DND-41 (cell line): ENCODE data around the gene FAM180B.

Experiments used
- ATAC-seq: fragments of 200-7000 bp; cut with Tn5 transposase; 3 replicates; pipeline ENCODE4 v1.9.1; 2021; ENCODE audit warnings: low read depth; ENCODE audit not compliant: insufficient read depth
- DNase-seq: peaks from one replicate; pipeline ENCODE4 v3.0.0-alpha.2; 2020
- H2AFZ ChIP-seq: 2 replicates; pipeline ENCODE4 v1.6.0; 2012; ENCODE audit warnings: low read depth, low read length
- H3K27ac ChIP-seq: 2 replicates; pipeline ENCODE4 v1.5.1; 2012; ENCODE audit warnings: low read length, inconsistent platforms
- H3K27me3 ChIP-seq: fragments of 200-600 bp; sonication (generic); 2 replicates; pipeline ENCODE4 v1.6.0; 2012; ENCODE audit warnings: low read length, mild to moderate bottlenecking, inconsistent platforms; ENCODE audit not compliant: insufficient read depth, poor library complexity
- H3K36me3 ChIP-seq: 2 replicates; pipeline ENCODE4 v1.5.1; 2012; ENCODE audit warnings: low read length, inconsistent platforms; ENCODE audit not compliant: insufficient read depth
- H3K4me1 ChIP-seq: 2 replicates; pipeline ENCODE4 v1.5.1; 2012; ENCODE audit warnings: mild to moderate bottlenecking, low read length; ENCODE audit not compliant: insufficient read depth
- H3K4me2 ChIP-seq: 2 replicates; pipeline ENCODE4 v1.6.0; 2012; ENCODE audit warnings: mild to moderate bottlenecking, moderate library complexity, low read length, inconsistent platforms; ENCODE audit not compliant: insufficient read depth
- H3K4me3 ChIP-seq, 2 experiments: fragments of 200-600 bp in 1 of 2; shearing (Covaris generic) in 1 of 2; 2 replicates each; pipeline ENCODE4 v1.5.1; 2012 to 2016; ENCODE audit warnings: inconsistent platforms in 2 of 2, low read length in 2 of 2, mild to moderate bottlenecking in 2 of 2, low read depth in 1 of 2, moderate library complexity in 1 of 2
- H3K79me2 ChIP-seq: 2 replicates; pipeline ENCODE4 v1.6.0; 2012; ENCODE audit warnings: low read length, inconsistent platforms; ENCODE audit not compliant: insufficient read depth
- H3K9ac ChIP-seq: 2 replicates; pipeline ENCODE4 v1.6.0; 2012; ENCODE audit warnings: low read depth, mild to moderate bottlenecking, inconsistent platforms, low read length, moderate library complexity
- H3K9me3 ChIP-seq: 2 replicates; pipeline ENCODE4 v1.5.1; 2012; ENCODE audit warnings: low read length, moderate library complexity, mild to moderate bottlenecking, inconsistent platforms; ENCODE audit not compliant: insufficient read depth, severe bottlenecking
- H4K20me1 ChIP-seq: 2 replicates; pipeline ENCODE4 v1.6.0; 2012; ENCODE audit warnings: low read length; ENCODE audit not compliant: insufficient read depth
- EZH2 ChIP-seq: IDR thresholded peaks from 3 replicates; pipeline ENCODE4 v1.6.1; 2012; ENCODE audit warnings: borderline replicate concordance, low read depth, mild to moderate bottlenecking, moderate library complexity, low read length, inconsistent platforms; ENCODE audit not compliant: severe bottlenecking
- TF ChIP-seq, protein P1 (sequence below): IDR thresholded peaks from 2 replicates; pipeline ENCODE4 v1.5.1; 2012; ENCODE audit warnings: borderline replicate concordance, low read length, moderate library complexity, mild to moderate bottlenecking; ENCODE audit not compliant: poor library complexity, severe bottlenecking; ENCODE audit errors: extremely low read depth

Gene FAM180B

DNA sequence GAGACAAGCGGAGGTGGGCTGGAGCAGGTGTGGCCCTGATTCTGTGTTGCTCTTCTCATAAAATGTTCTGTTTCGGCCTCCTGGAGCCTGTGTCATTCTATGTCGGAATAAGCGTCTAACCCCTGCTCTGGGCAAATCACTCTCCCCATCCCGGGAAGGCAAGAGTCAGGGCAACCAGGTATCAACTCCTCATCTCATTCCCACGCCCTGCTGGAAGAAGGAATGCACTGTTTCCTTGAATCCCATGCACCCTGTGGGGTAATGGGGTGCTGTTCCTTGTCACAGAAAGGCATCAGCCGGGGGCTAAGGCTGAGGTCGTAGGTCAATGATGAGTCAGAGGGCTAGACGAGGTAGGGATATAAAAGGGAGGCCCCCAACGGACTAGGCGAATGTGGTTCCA is 2.6 kb downstream of the FAM180B start:
- H3K9ac ChIP-seq = no peak overlapping the region
- TF ChIP-seq, protein P1, sequence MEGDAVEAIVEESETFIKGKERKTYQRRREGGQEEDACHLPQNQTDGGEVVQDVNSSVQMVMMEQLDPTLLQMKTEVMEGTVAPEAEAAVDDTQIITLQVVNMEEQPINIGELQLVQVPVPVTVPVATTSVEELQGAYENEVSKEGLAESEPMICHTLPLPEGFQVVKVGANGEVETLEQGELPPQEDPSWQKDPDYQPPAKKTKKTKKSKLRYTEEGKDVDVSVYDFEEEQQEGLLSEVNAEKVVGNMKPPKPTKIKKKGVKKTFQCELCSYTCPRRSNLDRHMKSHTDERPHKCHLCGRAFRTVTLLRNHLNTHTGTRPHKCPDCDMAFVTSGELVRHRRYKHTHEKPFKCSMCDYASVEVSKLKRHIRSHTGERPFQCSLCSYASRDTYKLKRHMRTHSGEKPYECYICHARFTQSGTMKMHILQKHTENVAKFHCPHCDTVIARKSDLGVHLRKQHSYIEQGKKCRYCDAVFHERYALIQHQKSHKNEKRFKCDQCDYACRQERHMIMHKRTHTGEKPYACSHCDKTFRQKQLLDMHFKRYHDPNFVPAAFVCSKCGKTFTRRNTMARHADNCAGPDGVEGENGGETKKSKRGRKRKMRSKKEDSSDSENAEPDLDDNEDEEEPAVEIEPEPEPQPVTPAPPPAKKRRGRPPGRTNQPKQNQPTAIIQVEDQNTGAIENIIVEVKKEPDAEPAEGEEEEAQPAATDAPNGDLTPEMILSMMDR = no peak
- TF ChIP-seq EZH2 = no peak
- no peak for ATAC-seq
- no peak overlapping the region for H3K4me2 ChIP-seq
- DNase-seq = no peak
- H2AFZ ChIP-seq = no peak overlapping the region
- H3K27ac ChIP-seq = no peak overlapping the region
- no peaks in the 10 kb centered on the region for H3K4me1 ChIP-seq
- H3K4me3 ChIP-seq = no peak overlapping the region
- H3K79me2 ChIP-seq = no peaks in the 10 kb centered on the region
- no peaks in the 10 kb centered on the region for H3K9me3 ChIP-seq
- H3K27me3 ChIP-seq = no peaks in the 10 kb centered on the region
- peaks cover 13% of the 10 kb centered on the region for H3K36me3 ChIP-seq
- no peaks in the 10 kb centered on the region for H4K20me1 ChIP-seq

DNA sequence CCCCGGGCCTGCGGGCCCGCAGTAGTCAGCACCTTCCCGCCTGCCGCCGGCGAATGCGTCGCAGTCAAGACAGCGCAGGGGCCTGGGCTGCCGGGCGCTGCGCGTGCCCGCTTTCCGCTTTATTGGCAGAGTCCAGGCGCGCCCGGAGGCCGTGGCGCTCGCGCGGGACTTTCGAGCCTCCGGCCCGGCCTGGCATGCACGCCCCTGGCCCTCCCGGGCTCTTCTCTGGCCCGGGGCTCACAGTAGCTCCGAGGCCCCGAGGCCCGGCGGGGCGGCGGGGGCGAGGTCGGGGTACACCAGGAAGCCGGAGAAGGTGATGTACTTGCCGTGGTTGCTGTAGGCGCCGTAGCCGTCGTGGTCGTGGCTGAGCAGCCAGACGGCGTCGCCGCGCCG is 3.1 kb downstream of the FAM180B start:
- no peak for ATAC-seq
- H3K27ac ChIP-seq = no peak overlapping the region

DNA sequence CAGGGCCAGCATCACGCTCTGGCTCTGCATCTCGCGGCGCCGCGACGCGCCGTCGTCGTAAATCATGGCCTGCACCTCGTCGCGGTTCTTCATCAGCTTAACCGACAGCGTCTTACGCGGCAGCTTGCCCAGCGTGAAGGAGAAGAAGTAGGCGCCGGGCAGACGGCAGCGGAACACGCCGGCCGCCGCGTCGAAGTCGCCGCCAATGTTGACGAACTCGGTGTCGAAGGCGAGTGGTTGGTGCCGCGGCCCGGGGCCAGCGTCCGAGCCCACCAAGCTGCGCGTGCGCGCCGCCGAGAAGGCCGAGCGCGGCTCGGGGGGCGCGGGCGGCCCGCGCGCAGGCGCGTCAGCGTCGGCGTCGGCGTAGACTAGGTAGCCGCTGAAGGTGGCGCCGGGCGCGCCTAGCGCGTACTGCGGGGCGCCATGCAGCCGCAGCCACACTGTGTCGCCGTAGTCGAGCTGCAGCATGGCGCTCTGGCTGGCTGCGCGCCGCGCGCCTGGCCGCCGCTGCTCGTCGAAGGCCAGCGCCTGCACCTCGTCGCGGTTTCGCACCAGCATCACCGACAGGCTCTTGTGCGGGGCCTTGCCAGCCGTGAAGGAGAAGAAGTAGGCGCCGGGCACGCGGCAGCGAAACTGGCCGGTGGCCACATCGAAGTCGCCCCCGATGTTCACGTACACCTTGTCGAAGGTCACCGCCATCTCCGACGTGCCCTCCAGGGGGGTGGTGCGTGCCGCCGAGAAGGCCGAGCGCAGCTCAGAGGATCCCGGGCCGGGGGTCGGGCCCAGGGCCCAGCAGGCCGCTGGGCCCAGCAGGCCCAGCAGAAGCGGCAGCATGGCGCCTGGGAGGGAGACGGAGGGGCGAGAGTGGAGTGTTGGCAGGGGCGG is 3.7 kb downstream of the FAM180B start:
- Histone ChIP-seq H3K4me2 (no peak overlapping the region), H3K27me3 (no peaks in the 10 kb centered on the region), H4K20me1 (no peaks in the 10 kb centered on the region), H3K79me2 (no peaks in the 10 kb centered on the region), H2AFZ (no peak overlapping the region), H3K4me3 (no peak overlapping the region), H3K36me3 (peaks cover 3% of the 10 kb centered on the region), H3K4me1 (no peaks in the 10 kb centered on the region), H3K9ac (no peak overlapping the region), H3K27ac (no peak overlapping the region), H3K9me3 (no peaks in the 10 kb centered on the region)
- TF ChIP-seq, protein P1 = no peak
- ATAC-seq = no peak
- no peak for DNase-seq

More for the DNA sequence above, 3.1 kb downstream of the FAM180B start:
- Histone ChIP-seq H3K79me2 (no peaks in the 10 kb centered on the region), H3K27me3 (no peaks in the 10 kb centered on the region), H3K36me3 (peaks cover 8% of the 10 kb centered on the region), H2AFZ (no peak overlapping the region), H4K20me1 (no peaks in the 10 kb centered on the region), H3K9me3 (no peaks in the 10 kb centered on the region), H3K4me2 (no peak overlapping the region), H3K9ac (no peak overlapping the region), H3K4me3 (no peak overlapping the region), H3K4me1 (no peaks in the 10 kb centered on the region)
- no peak for DNase-seq
- TF ChIP-seq EZH2 = no peak
- TF ChIP-seq, protein P1 = no peak
